ENCODE measurements around the gene MAPKAPK3. TPM values are rescaled to one million over a fixed set of nuclear protein-coding genes. Genes with fewer than 3 reads are reported as not detected.
"Not testable (repeated sequence)": the region's sequence is repeated elsewhere in the genome, so short reads cannot be mapped to it uniquely, and the experiment has no call there.

The MAPKAPK3 gene
- total RNA-seq, 1 experiment from 2014 or later = 23.7 TPM

- Histone ChIP-seq H3K9me3 (0 out of 2 replicates have a peak, but pooled peaks cover 2% of the 10 kb centered on the region), H3K4me3 (no peak overlapping the region), H3K27me3 (peaks cover 8% of the 10 kb centered on the region), H3K36me3 (no peaks in the 10 kb centered on the region)
- peak; percentile 9 for DNase-seq
These were observed 58.5 kb downstream of the MAPKAPK3 start for GRCh38 chr3:50675179-50676030.

GRCh38 chr3:50676031-50676705 lies 59.2 kb downstream of the MAPKAPK3 start:
- no peak for DNase-seq
- peaks cover 8% of the 10 kb centered on the region for H3K27me3 ChIP-seq
- 0 out of 2 replicates have a peak, but pooled peaks cover 2% of the 10 kb centered on the region for H3K9me3 ChIP-seq
- H3K4me3 ChIP-seq = no peak overlapping the region
- no peaks in the 10 kb centered on the region for H3K36me3 ChIP-seq

- no peak for DNase-seq
- H3K9me3 ChIP-seq = no peaks in the 10 kb centered on the region
- H3K36me3 ChIP-seq = no peaks in the 10 kb centered on the region
- H3K27me3 ChIP-seq = no peaks in the 10 kb centered on the region
- no peak overlapping the region for H3K4me3 ChIP-seq
These were observed 70.3 kb downstream of the MAPKAPK3 start for GRCh38 chr3:50687127-50687751.

GRCh38 chr3:50687916-50688315 lies 71.0 kb downstream of the MAPKAPK3 start:
- H3K9me3 ChIP-seq = no peaks in the 10 kb centered on the region
- DNase-seq = no peak
- H3K4me3 ChIP-seq = no peak overlapping the region
- H3K27me3 ChIP-seq = no peaks in the 10 kb centered on the region
- no peaks in the 10 kb centered on the region for H3K36me3 ChIP-seq

- H3K4me3 ChIP-seq, H3K9me3 ChIP-seq, H3K36me3 ChIP-seq, H3K27me3 ChIP-seq, DNase-seq: not testable (repeated sequence)
These were observed 71.7 kb downstream of the MAPKAPK3 start for GRCh38 chr3:50688602-50689001.

- no peak for DNase-seq
- Histone ChIP-seq H3K4me3 (no peak overlapping the region), H3K27me3 (no peaks in the 10 kb centered on the region), H3K9me3 (no peaks in the 10 kb centered on the region), H3K36me3 (no peaks in the 10 kb centered on the region)
These were observed 72.6 kb downstream of the MAPKAPK3 start for GRCh38 chr3:50689558-50689957.

- DNase-seq = no peak
- no peak overlapping the region for H3K4me3 ChIP-seq
These were observed 78.1 kb downstream of the MAPKAPK3 start for GRCh38 chr3:50695031-50695430.

GRCh38 chr3:50696276-50696675 lies 79.3 kb downstream of the MAPKAPK3 start:
- Histone ChIP-seq H3K9me3 (no peaks in the 10 kb centered on the region), H3K4me3 (no peak overlapping the region), H3K27me3 (no peaks in the 10 kb centered on the region), H3K36me3 (no peaks in the 10 kb centered on the region)
- no peak for DNase-seq

More at GRCh38 chr3:50695031-50695430, 78.1 kb downstream of the MAPKAPK3 start:
- Histone ChIP-seq H3K9me3 (no peaks in the 10 kb centered on the region), H3K36me3 (no peaks in the 10 kb centered on the region), H3K27me3 (no peaks in the 10 kb centered on the region)

GRCh38 chr3:50698269-50698668 lies 81.3 kb downstream of the MAPKAPK3 start:
- H3K4me3 ChIP-seq = no peak overlapping the region
- no peaks in the 10 kb centered on the region for H3K36me3 ChIP-seq
- no peaks in the 10 kb centered on the region for H3K27me3 ChIP-seq
- H3K9me3 ChIP-seq = no peaks in the 10 kb centered on the region
- no peak for DNase-seq

Other genes with a start within 250 kb of the MAPKAPK3 start
- not detected in 2 replicates for gene CACNA2D2, start 113.5 kb upstream of the MAPKAPK3 start, total RNA-seq (2014; rRNA removed; shearing (Covaris generic); ENCODE audit: low replicate concordance)
- gene C3orf18, start 49.4 kb upstream of the MAPKAPK3 start, total RNA-seq (2014; rRNA removed; shearing (Covaris generic); ENCODE audit: low replicate concordance) = 5.0 and 20.1 TPM in 2 replicates
- 4.3 and 23.3 TPM in 2 replicates for gene HEMK1, start 47.6 kb upstream of the MAPKAPK3 start, total RNA-seq (2014; rRNA removed; shearing (Covaris generic); ENCODE audit: low replicate concordance)
- 0.20 TPM in 1 of 2 replicates, not detected in the other for gene CISH, start 5.4 kb upstream of the MAPKAPK3 start, total RNA-seq (2014; rRNA removed; shearing (Covaris generic); ENCODE audit: low replicate concordance)
- 0.26 TPM in 1 of 2 replicates, not detected in the other for gene DOCK3, start 57.8 kb downstream of the MAPKAPK3 start, total RNA-seq (2014; rRNA removed; shearing (Covaris generic); ENCODE audit: low replicate concordance)

Measured in MG63 (cell line).